ENCODE measurements around the gene HGD.

GRCh38 chr3:120685411-120685810, 3.4 kb upstream of the HGD start:
- TF ChIP-seq POLR2A (IDR thresholded peaks at IDR 0.05) = no peak
- no peak for TF ChIP-seq CTCF (IDR thresholded peaks at IDR 0.05)
